HepG2 (cell line): ENCODE data around the gene EPB41L1. TPM values are rescaled to one million over a fixed set of nuclear protein-coding genes. Genes with fewer than 3 reads are reported as not detected.

Experiments used
- DPF2 ChIP-seq: sonication (generic); formaldehyde crosslinking; IDR thresholded peaks from 2 replicates; pipeline ENCODE4 v1.4.0; 2020; ENCODE audit warnings: mild to moderate bottlenecking, low read depth, missing genetic modification reagents, borderline replicate concordance
- FOXK1 ChIP-seq: sonication (generic); formaldehyde crosslinking; IDR thresholded peaks from 2 replicates; pipeline ENCODE4 v1.4.0; 2020; ENCODE audit warnings: low read depth, missing genetic modification reagents, borderline replicate concordance
- HMGA1 ChIP-seq: sonication (generic); formaldehyde crosslinking; conservative IDR thresholded peaks from 2 replicates; pipeline ENCODE4 v1.4.0; 2020; ENCODE audit warnings: missing genetic modification reagents
- HMGXB4 ChIP-seq, 2 experiments: sonication (generic) in 1 of 2; formaldehyde crosslinking in 1 of 2; IDR thresholded peaks; 2 replicates each; pipeline versions ENCODE4 v1.4.0 to v1.6.1; 2018 to 2020; ENCODE audit warnings: missing genetic modification reagents in 2 of 2, borderline replicate concordance in 1 of 2, low read depth in 1 of 2, mild to moderate bottlenecking in 1 of 2, missing biosample characterization in 1 of 2
- ISL2 ChIP-seq: sonication (generic); formaldehyde crosslinking; IDR thresholded peaks from 2 replicates; pipeline ENCODE4 v1.5.0; 2020; ENCODE audit warnings: missing genetic modification reagents
- KDM5A ChIP-seq: fragments of 200-600 bp; sonication (generic); IDR thresholded peaks from 2 replicates; pipeline ENCODE4 v1.7.0; 2018; ENCODE audit warnings: antibody characterized with exemption, mild to moderate bottlenecking, low read length, borderline replicate concordance
- NFE2L1 ChIP-seq: sonication (generic); formaldehyde crosslinking; IDR thresholded peaks from 2 replicates; pipeline ENCODE4 v1.4.0; 2020; ENCODE audit warnings: missing genetic modification reagents, mild to moderate bottlenecking, borderline replicate concordance
- SALL1 ChIP-seq: sonication (generic); formaldehyde crosslinking; IDR thresholded peaks from 2 replicates; pipeline ENCODE4 v1.8.0; 2022; ENCODE audit warnings: mild to moderate bottlenecking, missing genetic modification reagents
- XRCC5 ChIP-seq: fragments of 200-400 bp; formaldehyde crosslinking; optimal IDR thresholded peaks from 2 replicates; pipeline ENCODE3; 2017; ENCODE audit warnings: mild to moderate bottlenecking, low read length
- ZNF383 ChIP-seq: sonication (generic); formaldehyde crosslinking; IDR thresholded peaks from 2 replicates; pipeline ENCODE4 v1.4.0; 2020; ENCODE audit warnings: missing genetic modification reagents, mild to moderate bottlenecking, borderline replicate concordance
- ZNF737 ChIP-seq: sonication (generic); formaldehyde crosslinking; IDR thresholded peaks from 2 replicates; pipeline ENCODE4 v1.5.0; 2020; ENCODE audit warnings: missing genetic modification reagents, mild to moderate bottlenecking, borderline replicate concordance
- ZNF777 ChIP-seq: sonication (generic); formaldehyde crosslinking; IDR thresholded peaks from 2 replicates; pipeline ENCODE4 v1.4.0; 2020; ENCODE audit warnings: missing genetic modification reagents
- polyA plus RNA-seq, 8 experiments: library from polyadenylated mRNA; depleted of rRNA in 3 of 8; stranded (reverse) in 7 of 8; unstranded in 1 of 8; fragments of >200 nt; fragmentation: Illumina TruSeq in 4 of 8; extraction: Trizol in 4 of 8; gene quantifications; 2 replicates each; pipeline versions ENCODE4 v1.2.1 to v1.2.3, GENCODE V29; 2011 to 2016; ENCODE audit warnings: low read depth in 4 of 8, missing spikeins in 1 of 8, mixed read lengths in 1 of 8; ENCODE audit not compliant: insufficient read depth in 1 of 8
- total RNA-seq, 5 experiments: library from RNA; depleted of rRNA; stranded (reverse); fragments of >200 nt; fragmentation: Illumina TruSeq; extraction: Trizol; gene quantifications; 2 replicates each; pipeline ENCODE4 v1.2.3, GENCODE V29; 2016; ENCODE audit warnings: low read depth in 1 of 5
- TF ChIP-seq, protein P1 (sequence below): sonication (generic); formaldehyde crosslinking; IDR thresholded peaks from 2 replicates; pipeline ENCODE4 v1.4.0; 2020; ENCODE audit warnings: missing genetic modification reagents, mild to moderate bottlenecking, borderline replicate concordance
- TF ChIP-seq, protein P2 (sequence below): sonication (generic); formaldehyde crosslinking; IDR thresholded peaks from one replicate; pipeline ENCODE4 v1.5.1; 2020; ENCODE audit warnings: mild to moderate bottlenecking, missing genetic modification reagents; ENCODE audit errors: not compliant biosample characterization

The EPB41L1 gene
- total and polyA plus RNA-seq, 2 of the 13 experiments (the other 11 are each of a cell fraction or from before 2014, with no cell fraction given): 16.7 to 39.0 TPM

GRCh38 chr20:36145877-36146707, 8.4 kb upstream of the EPB41L1 start (continued):
- no peak for TF ChIP-seq DPF2 (CRISPR knock-in tag)
- no peak for TF ChIP-seq XRCC5
- no peak for TF ChIP-seq HMGA1 (CRISPR knock-in tag)
- TF ChIP-seq NFE2L1 (CRISPR knock-in tag): no peak
- 0 out of 2 replicates have a peak, but pooled peaks have one; percentile 15 for TF ChIP-seq FOXK1 (CRISPR knock-in tag)
- 0 out of 2 replicates have a peak, but pooled peaks have one; percentile 44 for TF ChIP-seq ZNF737 (CRISPR knock-in tag)
- no peak for TF ChIP-seq HMGXB4 (CRISPR knock-in tag; IDR thresholded peaks at IDR 0.05; ENCODE audit: borderline replicate concordance in 1 of 2, low read depth in 1 of 2)
- 0 out of 2 replicates have a peak, but pooled peaks have one; percentile 40 for TF ChIP-seq ISL2 (CRISPR knock-in tag)
- TF ChIP-seq, protein P1, sequence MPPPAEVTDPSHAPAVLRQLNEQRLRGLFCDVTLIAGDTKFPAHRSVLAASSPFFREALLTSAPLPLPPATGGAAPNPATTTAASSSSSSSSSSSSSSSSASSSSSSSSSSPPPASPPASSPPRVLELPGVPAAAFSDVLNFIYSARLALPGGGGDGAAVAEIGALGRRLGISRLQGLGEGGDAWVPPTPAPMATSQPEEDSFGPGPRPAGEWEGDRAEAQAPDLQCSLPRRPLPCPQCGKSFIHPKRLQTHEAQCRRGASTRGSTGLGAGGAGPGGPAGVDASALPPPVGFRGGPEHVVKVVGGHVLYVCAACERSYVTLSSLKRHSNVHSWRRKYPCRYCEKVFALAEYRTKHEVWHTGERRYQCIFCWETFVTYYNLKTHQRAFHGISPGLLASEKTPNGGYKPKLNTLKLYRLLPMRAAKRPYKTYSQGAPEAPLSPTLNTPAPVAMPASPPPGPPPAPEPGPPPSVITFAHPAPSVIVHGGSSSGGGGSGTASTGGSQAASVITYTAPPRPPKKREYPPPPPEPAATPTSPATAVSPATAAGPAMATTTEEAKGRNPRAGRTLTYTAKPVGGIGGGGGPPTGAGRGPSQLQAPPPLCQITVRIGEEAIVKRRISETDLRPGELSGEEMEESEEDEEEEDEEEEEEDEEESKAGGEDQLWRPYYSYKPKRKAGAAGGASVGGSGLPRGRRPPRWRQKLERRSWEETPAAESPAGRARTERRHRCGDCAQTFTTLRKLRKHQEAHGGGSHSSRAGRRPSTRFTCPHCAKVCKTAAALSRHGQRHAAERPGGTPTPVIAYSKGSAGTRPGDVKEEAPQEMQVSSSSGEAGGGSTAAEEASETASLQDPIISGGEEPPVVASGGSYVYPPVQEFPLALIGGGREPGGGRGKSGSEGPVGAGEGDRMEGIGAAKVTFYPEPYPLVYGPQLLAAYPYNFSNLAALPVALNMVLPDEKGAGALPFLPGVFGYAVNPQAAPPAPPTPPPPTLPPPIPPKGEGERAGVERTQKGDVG: 0 out of 2 replicates have a peak, but pooled peaks have one; percentile 36
- TF ChIP-seq, protein P2, sequence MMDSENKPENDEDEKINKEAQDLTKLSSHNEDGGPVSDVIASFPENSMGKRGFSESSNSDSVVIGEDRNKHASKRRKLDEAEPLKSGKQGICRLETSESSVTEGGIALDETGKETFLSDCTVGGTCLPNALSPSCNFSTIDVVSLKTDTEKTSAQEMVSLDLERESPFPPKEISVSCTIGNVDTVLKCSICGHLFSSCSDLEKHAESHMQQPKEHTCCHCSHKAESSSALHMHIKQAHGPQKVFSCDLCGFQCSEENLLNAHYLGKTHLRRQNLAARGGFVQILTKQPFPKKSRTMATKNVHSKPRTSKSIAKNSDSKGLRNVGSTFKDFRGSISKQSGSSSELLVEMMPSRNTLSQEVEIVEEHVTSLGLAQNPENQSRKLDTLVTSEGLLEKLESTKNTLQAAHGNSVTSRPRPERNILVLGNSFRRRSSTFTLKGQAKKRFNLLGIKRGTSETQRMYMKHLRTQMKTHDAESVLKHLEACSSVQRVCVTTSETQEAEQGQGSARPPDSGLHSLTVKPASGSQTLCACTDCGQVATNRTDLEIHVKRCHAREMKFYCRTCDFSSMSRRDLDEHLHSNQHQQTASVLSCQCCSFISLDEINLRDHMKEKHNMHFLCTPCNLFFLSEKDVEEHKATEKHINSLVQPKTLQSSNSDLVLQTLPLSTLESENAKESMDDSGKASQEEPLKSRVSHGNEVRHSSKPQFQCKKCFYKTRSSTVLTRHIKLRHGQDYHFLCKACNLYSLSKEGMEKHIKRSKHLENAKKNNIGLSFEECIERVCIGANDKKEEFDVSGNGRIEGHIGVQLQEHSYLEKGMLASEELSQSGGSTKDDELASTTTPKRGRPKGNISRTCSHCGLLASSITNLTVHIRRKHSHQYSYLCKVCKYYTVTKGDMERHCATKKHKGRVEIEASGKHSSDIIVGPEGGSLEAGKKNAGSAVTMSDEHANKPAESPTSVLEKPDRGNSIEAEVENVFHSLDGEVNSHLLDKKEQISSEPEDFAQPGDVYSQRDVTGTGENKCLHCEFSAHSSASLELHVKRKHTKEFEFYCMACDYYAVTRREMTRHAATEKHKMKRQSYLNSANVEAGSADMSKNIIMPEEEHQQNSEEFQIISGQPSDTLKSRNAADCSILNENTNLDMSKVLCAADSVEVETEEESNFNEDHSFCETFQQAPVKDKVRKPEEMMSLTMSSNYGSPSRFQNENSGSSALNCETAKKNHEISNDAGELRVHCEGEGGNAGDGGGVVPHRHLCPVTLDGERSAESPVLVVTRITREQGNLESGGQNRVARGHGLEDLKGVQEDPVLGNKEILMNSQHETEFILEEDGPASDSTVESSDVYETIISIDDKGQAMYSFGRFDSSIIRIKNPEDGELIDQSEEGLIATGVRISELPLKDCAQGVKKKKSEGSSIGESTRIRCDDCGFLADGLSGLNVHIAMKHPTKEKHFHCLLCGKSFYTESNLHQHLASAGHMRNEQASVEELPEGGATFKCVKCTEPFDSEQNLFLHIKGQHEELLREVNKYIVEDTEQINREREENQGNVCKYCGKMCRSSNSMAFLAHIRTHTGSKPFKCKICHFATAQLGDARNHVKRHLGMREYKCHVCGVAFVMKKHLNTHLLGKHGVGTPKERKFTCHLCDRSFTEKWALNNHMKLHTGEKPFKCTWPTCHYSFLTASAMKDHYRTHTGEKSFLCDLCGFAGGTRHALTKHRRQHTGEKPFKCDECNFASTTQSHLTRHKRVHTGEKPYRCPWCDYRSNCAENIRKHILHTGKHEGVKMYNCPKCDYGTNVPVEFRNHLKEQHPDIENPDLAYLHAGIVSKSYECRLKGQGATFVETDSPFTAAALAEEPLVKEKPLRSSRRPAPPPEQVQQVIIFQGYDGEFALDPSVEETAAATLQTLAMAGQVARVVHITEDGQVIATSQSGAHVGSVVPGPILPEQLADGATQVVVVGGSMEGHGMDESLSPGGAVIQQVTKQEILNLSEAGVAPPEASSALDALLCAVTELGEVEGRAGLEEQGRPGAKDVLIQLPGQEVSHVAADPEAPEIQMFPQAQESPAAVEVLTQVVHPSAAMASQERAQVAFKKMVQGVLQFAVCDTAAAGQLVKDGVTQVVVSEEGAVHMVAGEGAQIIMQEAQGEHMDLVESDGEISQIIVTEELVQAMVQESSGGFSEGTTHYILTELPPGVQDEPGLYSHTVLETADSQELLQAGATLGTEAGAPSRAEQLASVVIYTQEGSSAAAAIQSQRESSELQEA (CRISPR knock-in tag): peak; percentile 45
- peak; percentile 50; the same call in 1 of the 2 replicates for TF ChIP-seq SALL1 (CRISPR knock-in tag)
- TF ChIP-seq ZNF383 (CRISPR knock-in tag): 0 out of 2 replicates have a peak, but pooled peaks have one; percentile 32
- 0 out of 2 replicates have a peak, but pooled peaks have one; percentile 11 for TF ChIP-seq ZNF777
- TF ChIP-seq KDM5A: no peak
